GM18498 (cell line): Measurements from ENCODE around the gene EEIG1.

ENCODE experiments used
- ATAC-seq: cut with Tn5 transposase; IDR thresholded peaks from one replicate; pipeline ENCODE4 v1.9.1; 2021; ENCODE audit warnings: mild to moderate bottlenecking, moderate library complexity; ENCODE audit not compliant: unreplicated experiment

EEIG1 gene

GRCh38 chr9:128001779-128002298 lies 21.1 kb upstream of the EEIG1 start:
- ATAC-seq: no peak

GRCh38 chr9:128001151-128001778 lies 20.5 kb upstream of the EEIG1 start:
- no peak for ATAC-seq

- no peak for ATAC-seq
Measured at GRCh38 chr9:127999461-127999860, 18.7 kb upstream of the EEIG1 start.

GRCh38 chr9:127993721-127994120 lies 12.9 kb upstream of the EEIG1 start:
- ATAC-seq: no peak

- no peak for ATAC-seq
Measured at GRCh38 chr9:127991757-127992274, 11.0 kb upstream of the EEIG1 start.

- no peak for ATAC-seq
Measured at GRCh38 chr9:127991017-127991756, 10.4 kb upstream of the EEIG1 start.

GRCh38 chr9:127990554-127990953 lies 9.8 kb upstream of the EEIG1 start:
- ATAC-seq: no peak

GRCh38 chr9:127989094-127989493 lies 8.3 kb upstream of the EEIG1 start:
- no peak for ATAC-seq

GRCh38 chr9:127987103-127987614 lies 6.4 kb upstream of the EEIG1 start:
- no peak for ATAC-seq

GRCh38 chr9:127985011-127985410 lies 4.2 kb upstream of the EEIG1 start:
- ATAC-seq: no peak

GRCh38 chr9:127983847-127984289 lies 3.1 kb upstream of the EEIG1 start:
- ATAC-seq: peak; percentile 30

- ATAC-seq: no peak
Measured at GRCh38 chr9:127982912-127983311, 2.1 kb upstream of the EEIG1 start.

- ATAC-seq: no peak
Measured at GRCh38 chr9:127981559-127982121, 851 bp upstream of the EEIG1 start.

- peak; percentile 43 for ATAC-seq
Measured at GRCh38 chr9:127980060-127980705, 606 bp downstream of the EEIG1 start.

- no peak for ATAC-seq
Measured at GRCh38 chr9:127979333-127980059, 1.3 kb downstream of the EEIG1 start.

- ATAC-seq: no peak
Measured at GRCh38 chr9:127979015-127979332, 1.8 kb downstream of the EEIG1 start.

GRCh38 chr9:127977884-127978647 lies 2.7 kb downstream of the EEIG1 start:
- ATAC-seq: no peak

GRCh38 chr9:127977009-127977883 lies 3.5 kb downstream of the EEIG1 start:
- no peak for ATAC-seq

- no peak for ATAC-seq
Measured at GRCh38 chr9:127976498-127976897, 4.3 kb downstream of the EEIG1 start.
